Mammary epithelial cell (primary cell): ENCODE measurements around the gene TTC23L.

Source experiments
- CTCF ChIP-seq, 2 donors: IDR thresholded peaks in 1 of 2; conservative IDR thresholded peaks in 1 of 2; 2 replicates each; pipeline ENCODE4 v1.5.1; 2011 to 2012; ENCODE audit warnings: inconsistent platforms in 2 of 2, low read length in 2 of 2, mild to moderate bottlenecking in 2 of 2, control low read depth in 1 of 2, low read depth in 1 of 2; ENCODE audit not compliant: insufficient read depth in 1 of 2; ENCODE audit errors: extremely low read depth in 1 of 2
- EZH2 ChIP-seq: IDR thresholded peaks from 2 replicates; pipeline ENCODE4 v1.6.1; 2012; ENCODE audit warnings: low read length, inconsistent platforms, borderline replicate concordance

- TF ChIP-seq EZH2 (no peak), CTCF (conservative IDR thresholded peaks at IDR 0.05 in 1 of 2, IDR thresholded peaks at IDR 0.05 in 1 of 2; ENCODE audit: extremely low read depth in 1 of 2, insufficient read depth in 1 of 2, low read depth in 1 of 2, low read length in 2 of 2) (no peak)
Observed at GRCh38 chr5:34858790-34859189, 19.8 kb downstream of the TTC23L start.
